HG03280 (cell line): ENCODE data around the gene SLC24A3.

ENCODE experiments used
- ATAC-seq: cut with Tn5 transposase; IDR thresholded peaks from one replicate; pipeline ENCODE4 v1.9.1; 2021; ENCODE audit warnings: mild to moderate bottlenecking, moderate library complexity; ENCODE audit not compliant: unreplicated experiment

SLC24A3 gene

DNA sequence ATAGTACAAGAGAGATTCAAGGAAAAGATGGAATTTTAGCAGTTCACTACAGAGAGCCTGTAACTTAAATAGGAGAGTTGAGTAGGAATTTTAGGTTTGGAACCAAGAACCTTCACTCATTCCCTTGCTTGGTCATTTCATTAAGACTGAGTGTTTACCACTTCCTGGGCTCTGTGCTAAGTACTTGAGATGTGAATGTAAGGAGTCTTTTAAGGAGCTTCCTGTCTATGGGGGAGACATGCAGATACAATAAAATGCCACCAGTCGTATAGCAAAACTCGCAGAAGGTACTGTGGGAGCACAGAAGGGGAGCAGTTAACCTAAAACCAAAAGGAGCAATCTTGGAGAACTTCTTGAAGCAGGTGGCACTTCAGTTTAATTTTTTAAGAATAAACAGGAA is 204.2 kb downstream of the SLC24A3 start:
- no peak for ATAC-seq

DNA sequence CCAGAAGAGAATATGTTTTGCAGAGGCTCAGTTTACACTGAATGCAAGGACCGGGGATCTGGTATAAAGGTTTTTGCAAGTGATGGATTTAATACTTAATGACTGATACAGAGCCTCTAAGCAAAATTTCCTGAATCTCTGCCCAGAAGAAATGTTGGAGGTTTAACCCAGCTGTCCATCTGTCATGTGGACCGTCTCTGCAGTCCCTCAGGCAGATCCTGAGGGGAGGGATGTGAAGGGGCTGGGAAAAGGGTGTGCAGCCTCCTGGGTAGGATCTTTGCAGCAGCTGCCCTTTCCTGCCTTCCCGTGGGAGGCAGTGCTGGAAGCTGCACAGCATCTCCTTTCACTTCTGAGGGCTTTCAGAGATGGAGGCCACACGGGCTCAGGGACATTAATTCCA is 207.0 kb downstream of the SLC24A3 start:
- no peak for ATAC-seq

DNA sequence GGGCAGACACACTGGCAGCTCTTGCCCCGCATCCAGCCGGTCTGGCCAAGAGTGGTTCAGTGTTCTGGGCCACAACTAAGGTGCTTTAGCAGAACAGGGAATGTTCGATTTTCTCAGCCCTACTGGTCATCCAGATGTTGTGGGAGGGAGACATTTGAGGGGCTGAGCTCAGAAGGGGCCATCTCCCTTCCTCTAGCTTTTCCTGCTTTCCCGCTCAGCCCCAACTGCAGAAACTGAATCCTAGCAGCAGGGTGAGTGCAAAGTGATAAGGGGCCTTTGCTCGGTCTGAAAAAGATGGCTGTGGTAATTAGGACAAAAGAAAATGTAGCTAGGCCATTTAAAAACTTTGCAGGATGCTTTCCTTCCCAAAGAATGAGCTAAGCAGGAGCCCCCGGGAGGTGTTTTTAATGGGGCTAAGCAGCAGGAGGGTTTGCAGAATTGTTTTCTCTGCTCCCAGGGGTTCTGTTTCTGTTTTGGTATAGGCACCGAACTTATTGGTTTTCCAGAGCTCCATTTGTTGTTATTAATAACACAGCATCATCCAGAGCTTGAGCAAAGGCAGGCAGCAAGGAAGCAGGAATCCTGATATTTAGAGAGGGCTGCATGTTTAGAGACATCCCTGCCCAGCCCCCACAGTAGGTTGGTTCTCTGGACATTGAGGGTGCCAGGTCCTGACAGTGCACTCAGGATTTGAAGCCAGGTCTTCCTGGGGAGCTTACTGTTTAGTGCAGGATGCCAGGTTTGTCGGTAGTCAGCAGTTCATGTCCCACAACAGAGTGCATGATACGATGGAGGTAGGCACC is 210.9 kb downstream of the SLC24A3 start:
- ATAC-seq = no peak

DNA sequence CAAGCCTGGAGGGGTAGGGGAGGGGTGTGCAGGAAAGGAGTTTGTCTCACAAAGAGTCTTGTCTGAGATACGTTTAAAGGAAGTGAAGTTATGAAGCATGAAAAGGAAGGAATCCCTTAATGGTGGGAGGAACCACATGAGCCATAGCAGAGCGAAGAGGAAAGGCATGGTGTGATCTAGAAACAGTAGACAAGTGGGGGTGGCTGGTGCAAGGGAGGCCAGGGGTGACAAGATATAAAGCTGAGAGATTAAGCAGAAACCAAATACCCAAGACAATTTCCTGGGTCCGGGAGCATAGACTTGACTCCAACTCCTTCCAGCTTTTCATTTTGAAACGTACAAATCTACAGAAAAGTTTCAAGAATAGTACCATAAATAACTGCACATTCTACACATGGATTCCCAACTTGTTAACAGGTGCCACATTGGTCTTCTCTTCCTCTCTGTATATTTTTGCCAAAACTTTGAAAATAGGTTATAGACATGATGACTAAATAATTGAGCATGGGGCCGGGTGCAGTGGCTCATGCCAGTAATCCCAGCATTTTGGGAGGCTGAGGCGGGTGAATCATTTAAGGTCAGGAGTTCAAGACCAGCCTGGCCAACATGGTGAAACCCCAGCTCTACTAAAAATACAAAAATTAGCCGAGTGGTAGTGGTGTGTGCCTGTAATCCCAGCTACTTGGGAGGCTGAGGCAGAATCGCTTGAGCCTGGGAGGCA is 211.6 kb downstream of the SLC24A3 start:
- no peak for ATAC-seq

DNA sequence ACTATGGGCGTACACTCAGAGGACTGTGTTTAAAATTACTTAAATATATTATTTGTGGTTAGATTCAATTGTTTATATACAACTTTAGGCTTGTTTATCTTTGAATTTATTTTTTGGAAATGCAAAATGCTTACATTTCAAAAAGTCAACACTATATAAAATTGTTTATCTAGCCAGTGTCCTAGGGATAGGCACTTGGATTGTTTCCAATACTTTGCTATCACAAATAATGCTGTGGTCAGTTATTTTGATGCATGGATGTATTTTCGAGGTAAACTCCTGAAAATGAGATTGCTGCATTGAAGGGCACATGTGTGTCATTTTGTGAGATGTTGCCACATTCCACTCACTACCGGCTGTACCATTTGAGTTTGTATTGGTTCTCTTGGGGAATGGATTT is 213.9 kb downstream of the SLC24A3 start:
- no peak for ATAC-seq

DNA sequence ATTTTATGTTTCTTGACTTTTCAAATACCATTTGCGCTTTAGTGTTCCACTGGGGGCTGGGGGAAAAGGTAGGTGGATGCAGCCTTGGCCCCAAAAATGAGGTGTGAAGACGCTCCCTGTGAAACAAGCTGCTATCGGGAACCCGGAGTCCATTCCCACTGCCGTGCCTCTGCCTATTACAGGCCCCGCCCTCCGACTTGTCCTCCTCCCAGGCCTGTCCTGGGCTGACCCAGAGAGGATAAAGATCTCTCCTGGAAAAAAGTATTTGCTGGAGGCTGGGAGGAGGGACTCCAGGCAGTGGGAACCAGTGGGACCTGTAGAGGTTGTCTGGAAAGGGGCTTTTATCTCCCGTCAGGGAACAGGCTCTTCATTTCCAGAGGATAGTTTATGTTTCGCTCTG is 215.0 kb downstream of the SLC24A3 start:
- ATAC-seq = no peak

DNA sequence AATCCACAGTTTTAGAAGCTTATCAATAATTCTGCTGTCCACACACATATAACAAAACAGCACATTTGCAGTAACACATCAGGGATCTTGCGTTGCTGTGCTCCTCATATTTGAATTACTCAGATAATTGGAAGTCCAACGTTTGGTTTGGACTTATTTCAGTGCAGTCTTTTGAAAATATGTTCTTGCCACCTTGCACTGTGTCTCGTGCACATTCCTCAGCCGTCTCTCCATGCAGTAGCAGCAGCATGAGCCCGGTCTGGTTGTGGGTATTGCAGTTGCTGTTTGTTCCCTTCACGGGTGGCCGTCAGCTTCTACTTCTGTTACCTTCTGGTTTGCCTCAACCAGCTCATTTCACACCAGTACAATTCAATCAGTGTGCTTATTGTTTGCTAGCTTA is 215.5 kb downstream of the SLC24A3 start:
- no peak for ATAC-seq

DNA sequence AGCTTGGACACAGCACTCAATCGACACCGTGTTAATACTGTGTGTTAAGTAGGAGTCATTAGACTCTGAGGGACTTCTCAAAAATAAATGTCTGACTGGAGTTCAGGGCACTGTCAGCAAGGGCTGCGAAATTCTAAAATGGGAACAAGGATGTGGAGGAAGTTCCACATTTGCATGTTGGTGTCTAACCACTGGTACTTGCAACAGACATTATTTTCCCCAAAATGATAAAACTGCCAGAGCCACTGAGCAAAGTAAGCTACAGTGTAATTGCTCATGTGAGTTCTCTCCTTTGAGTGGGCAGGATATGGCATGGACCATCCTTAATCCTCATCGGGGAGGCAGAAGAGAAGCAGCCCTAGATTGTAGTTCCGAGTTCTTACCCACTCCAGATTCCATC is 215.9 kb downstream of the SLC24A3 start:
- no peak for ATAC-seq

DNA sequence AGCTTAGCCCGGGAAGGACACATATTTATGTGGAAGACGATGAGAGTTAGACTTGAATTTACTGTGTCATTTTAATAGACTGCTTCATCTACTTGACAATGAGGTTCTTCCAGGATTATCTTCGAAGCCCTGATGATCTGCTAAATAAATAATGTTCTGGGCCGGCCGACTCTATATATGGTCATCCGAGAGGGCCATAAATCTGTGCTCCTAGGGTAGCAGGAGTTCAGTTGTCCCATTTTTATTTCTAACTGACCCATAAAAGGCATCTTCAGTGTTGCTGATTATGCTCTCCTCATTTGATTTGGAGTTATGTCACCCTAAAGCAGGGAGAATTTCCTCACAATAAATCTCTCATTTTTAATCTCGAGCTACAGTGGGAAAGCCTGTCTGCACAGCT is 217.1 kb downstream of the SLC24A3 start:
- no peak for ATAC-seq

DNA sequence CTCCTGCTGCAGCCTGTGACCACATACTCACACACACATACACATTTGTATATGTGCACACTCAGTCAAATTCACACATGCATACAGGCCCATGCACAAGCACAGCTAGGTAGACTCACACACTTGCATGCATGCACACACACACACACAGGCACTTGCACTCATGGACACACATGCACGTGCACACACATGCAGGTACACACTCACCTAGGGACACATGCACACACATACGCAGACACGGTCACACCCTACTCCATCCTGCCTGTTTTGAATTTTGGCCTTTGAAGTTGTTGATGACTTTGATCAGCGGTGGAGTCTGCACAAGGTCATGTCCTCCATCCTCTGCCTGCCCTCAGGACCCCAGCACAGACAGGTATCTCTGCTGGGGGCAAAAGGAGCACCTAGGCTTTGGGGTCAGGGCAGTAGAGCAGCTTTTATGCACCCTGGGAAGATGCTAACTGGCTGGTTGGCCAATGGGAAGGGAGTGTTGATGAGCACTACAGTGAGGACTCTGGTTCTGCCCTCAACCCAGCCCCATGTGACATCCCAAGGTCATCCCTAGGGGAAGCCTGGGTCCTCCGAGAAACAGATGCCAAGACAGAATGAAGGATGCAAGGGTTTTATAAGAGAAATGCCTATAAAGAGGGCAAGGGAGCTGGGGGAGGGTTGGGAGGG is 218.3 kb downstream of the SLC24A3 start:
- no peak for ATAC-seq

DNA sequence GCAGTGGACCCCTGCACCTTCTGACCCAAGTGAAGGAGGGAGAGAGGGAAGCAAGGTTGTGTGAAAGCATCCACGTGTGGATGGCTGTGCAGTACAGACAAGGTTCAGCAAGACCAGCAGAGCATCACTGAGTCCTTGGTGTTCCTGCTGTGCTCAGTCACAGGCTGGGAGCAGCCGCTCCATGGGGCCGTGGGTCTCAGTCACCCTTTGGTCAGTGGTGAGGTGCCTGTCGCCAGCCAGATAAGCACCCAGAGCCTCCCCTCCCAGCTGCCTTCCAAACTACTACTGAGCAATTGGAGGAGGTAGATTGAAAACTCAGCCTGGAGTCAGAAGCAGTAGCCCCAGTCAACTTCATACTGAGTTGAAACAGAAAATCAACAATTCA is 218.9 kb downstream of the SLC24A3 start:
- no peak for ATAC-seq

DNA sequence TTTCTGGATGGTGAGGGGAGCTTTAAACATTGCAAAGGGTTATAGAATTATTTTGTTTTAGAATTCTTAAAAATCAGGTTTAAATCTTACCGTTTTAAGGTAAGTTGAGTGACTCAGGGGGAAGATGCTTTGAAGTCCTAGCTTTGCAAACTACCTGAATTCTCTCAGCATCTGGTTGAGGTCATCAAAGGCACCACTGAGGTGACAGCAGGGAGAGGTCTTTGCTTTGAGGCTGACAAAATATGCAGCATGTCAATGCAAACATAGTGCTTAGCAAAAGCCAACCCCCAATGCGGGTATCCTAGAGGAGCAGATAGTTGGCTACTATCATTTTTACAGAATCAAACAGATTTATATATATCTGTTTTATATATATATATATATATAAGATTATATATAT is 219.5 kb downstream of the SLC24A3 start:
- ATAC-seq = no peak

DNA sequence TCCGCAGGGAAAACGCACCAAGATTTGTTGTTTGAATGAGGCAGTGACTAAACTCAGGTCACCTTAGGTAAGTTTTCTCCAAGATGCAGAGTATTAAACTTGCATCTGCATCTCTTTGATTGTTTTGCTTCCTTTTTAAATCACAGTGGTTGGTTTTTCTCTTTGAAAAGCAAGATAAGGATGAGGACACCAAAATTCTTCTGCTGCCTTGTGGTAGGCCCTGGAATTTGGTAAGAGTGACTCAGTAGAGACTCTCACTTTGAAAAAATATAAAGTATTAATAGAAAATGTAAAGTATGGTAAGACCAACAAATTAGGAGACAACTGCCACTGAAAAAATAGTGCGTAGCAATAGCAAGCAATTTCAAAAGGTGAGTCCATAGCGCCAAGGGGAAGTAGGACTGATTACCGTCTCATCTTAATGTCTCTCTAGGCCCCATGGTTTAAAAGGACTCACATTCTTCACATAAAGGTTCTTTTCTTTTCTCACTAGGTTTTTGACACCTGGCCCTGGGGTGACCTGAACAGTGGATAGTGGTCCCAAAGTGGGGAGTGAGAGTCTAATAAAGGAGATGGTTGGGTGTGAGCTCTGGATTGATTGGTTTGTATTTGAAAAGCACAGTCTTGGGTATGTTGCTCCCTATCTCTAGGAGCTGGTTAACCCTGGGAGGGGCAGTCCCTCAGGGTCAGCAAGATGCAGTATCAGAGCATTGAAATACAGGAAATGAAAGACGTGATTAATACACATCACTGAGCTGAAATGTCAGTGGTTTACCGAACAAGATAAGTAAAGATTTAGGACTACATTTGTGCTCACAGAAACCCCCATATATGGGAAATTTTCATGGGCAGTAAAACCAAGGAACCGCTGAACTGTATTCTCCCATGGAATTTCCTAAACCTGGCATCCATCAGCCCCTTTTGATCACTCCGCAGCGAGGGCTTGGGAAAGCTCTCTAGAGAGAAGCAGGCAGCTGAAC is 221.2 kb downstream of the SLC24A3 start:
- no peak for ATAC-seq

DNA sequence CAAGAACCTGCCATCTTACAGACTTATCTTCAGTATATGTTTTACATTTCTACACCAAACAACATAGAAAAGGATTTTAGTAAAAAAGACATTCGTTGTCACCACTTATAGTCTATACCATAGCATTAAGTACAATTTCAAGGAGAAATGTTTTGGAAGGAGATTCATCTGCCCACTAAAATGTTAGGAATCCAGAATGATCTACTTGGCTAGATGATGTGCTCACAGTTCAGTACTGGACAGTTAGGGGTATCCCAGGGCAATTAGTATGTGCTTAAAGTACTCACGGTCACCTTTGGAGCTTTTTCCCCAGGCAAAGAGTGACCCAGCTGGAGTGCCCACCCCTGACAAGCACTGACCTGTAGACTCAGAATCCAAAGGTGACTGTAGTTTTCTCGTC is 222.9 kb downstream of the SLC24A3 start:
- no peak for ATAC-seq

DNA sequence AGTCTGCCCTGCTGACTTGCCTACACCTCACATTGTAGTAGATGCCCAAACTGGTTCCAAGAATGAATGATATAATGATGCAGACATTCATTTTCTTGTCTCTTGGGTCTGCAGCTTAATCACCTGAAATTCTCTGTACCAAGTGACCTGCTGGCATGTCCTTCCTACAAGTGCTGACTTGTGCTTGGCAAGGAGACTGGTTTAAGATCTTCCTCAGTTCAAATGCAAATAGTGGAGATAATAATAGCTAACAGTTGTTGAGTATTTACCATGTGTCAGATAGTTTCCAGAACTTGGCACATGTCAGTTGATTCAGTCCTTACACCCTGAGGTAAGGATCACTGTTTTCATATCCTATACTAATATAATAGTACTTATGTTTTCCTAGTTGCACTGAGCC is 223.4 kb downstream of the SLC24A3 start:
- no peak for ATAC-seq

DNA sequence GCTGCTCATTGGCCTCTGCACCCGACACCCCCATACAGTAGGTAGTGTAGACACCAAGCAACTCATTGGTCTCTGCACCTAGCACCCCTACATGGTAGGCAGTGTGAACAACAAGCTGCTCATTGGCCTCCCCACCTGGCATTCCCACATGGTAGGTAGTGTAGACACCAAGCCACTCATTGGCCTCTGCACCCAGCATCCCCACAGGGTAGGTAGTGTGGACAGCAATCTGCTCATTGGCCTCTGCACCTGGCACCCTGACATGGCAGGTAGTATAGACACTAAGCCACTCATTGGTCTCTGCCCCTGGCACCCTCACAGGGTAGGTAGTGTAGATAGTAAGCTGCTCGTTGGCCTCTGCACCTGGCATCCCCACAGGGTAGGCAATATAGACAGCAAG is 226.0 kb downstream of the SLC24A3 start:
- ATAC-seq = no peak

DNA sequence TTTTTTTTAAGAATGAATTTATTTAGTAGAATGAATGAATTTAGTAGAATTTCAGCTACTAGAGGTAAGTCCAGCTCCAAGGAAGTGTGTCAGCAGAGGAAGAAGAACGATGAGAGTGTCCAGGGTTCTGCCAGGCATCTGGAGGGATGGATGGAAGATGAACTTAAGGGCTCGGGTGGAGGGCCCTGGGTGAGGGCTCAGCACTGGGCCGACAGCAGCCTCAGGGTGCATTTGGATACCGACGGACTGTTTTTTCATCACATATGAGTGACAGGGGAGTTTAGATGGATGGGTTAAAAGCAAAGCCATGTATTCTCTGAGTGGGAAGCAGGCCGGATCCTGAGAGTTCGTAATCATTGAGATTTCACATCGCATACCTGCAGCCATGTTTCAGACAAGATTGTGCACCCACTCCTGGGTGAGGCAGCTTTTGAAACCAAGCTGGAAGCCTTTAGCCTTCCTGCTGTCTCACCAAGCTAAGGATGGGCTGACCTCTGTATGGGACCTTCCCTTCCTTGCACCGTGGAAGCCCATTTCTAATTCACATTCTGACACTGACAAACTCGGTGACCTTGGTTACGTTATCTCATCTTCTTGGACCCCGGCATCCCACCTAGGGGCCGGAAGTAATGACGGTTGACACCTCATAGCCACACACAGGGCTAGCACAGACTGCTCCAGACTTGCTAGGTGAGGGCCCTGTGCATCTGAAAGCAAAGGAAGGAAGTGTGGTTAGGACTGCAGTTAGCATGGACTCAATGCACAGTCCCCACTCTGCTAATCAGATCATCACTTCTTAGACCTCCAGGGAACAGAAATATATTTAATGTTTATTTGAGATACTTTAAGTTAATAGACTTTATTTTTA is 228.5 kb downstream of the SLC24A3 start:
- ATAC-seq = no peak

DNA sequence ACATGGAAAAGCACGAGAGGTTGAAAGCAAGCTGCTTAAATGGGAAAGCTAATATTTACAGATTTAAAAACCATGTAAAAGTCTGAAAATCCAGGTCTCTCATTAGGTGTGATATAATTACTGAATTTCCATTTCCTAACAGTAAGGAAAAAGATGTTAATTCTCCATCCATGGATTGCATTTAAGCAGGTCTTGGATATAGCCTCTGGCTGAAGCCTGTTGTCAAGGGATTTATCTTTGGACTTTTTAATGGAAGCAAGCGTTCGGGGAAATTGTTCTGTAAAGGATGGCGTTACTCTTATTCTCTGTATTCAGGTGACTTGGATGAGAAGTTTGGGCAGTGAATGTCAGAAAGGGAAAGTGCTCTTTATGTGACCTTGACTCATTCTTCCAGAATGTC is 233.8 kb downstream of the SLC24A3 start:
- no peak for ATAC-seq

DNA sequence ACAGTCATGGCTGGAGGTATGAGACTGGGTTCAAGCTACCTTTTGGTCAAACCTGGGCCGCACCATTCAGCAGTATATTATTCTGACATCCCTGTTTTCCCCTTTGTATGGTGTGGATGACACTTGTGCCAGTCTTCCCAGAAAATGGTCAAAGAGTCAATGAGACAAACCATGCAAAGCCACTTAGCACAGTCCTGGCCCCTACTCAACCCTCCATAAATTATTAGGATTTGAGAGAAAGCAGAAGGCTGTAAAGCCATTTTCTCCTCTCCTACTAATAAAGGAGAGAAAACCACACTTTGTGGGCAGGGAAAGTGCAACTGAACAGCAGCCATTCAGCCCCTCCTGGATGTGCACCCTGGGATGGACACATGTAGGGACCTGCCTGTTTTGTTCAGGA is 236.2 kb downstream of the SLC24A3 start:
- no peak for ATAC-seq

DNA sequence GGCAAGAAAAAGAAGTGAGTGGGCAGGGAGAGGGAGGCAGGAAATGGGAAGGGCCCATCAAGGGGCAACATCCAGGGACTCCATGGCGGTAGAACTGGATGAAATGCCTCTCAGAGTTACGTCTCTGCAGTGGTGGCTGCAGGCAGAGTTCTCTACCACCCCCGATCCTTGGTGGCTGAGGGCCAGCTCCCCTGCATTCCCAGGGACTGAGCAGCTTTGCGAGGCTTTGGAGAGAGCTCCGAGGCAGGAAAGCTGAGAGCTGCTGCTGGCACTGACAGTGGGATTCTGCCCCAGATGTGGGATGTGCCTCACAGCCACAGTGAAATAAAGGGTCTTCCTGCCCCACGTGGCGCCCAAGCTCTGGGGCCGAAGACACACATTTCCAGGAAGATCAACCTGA is 236.6 kb downstream of the SLC24A3 start:
- no peak for ATAC-seq
